Measurements from ENCODE around the gene AOC2.
"Not testable (repeated sequence)": the region's sequence is repeated elsewhere in the genome, so short reads cannot be mapped to it uniquely, and the experiment has no call there.

The AOC2 gene

DNA sequence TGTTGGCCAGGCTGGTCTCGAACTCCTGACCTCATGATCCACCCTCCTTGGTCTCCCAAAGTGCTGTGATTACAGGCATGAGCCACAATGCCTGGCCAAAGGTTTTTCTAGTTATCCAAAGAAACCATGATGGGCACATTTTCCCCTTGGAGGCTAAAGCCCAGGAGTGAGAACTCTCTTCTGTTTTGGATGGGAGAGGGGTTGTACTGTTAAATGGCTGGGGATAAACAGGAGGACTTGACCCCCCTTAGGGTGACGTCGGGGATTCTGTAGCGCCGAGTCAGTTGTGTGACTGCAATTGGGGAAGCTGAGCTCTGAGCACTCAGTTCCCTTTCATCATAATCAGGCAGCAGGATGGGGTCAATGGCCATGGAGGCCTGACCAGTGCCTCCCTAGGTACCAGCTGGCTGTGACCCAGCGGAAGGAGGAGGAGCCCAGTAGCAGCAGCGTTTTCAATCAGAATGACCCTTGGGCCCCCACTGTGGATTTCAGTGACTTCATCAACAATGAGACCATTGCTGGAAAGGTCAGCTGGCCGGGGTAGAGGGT is 10.7 kb downstream of the AOC2 start:
- no peak for DNase-seq

DNA sequence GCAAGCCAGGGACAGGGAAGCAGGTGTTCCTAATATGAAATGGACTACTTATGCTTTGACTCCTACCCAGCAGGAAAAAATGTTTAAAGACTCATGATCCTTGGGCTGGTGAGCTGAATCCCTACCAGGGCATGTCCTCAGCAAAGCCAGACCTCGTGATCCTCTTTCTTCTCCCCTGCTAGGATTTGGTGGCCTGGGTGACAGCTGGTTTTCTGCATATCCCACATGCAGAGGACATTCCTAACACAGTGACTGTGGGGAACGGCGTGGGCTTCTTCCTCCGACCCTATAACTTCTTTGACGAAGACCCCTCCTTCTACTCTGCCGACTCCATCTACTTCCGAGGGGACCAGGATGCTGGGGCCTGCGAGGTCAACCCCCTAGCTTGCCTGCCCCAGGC is 11.7 kb downstream of the AOC2 start:
- not testable (repeated sequence) for DNase-seq

DNA sequence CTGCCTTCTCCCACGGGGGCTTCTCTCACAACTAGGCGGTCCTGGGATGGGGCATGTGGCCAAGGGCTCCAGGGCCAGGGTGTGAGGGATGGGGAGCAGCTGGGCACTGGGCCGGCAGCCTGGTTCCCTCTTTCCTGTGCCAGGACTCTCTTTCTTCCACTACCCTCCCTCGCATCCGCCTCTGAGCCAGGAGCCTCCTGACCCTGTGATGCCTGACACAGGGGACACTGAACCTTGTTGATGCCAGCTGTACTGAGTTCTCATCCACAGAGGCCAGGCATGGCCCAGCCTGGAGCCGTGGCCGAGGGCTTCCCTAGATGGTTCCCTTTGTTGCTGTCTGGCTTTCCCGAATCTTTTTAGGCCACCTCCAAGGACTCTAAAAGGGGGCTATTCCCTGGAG is 12.1 kb downstream of the AOC2 start:
- DNase-seq: not testable (repeated sequence)

DNA sequence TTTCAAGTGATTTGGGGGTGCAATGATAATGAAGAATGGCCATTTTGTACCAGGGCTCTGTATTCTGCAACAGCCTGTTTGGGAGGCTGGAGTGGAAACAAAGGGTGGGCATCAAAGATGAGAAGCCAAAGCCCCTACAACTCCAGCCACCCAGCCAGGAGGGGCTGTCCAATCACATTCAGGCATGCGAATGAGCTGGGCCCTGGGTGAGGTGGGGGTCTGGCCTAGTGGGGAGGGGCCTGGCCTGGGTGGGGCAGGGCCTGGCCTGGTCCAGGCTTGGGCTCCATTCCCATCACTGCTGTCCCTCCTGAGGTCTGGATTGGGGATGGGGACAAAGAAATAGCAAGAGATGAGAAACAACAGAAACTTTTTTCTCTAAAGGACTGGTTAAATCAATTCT is 13.0 kb downstream of the AOC2 start:
- DNase-seq: no peak

DNA sequence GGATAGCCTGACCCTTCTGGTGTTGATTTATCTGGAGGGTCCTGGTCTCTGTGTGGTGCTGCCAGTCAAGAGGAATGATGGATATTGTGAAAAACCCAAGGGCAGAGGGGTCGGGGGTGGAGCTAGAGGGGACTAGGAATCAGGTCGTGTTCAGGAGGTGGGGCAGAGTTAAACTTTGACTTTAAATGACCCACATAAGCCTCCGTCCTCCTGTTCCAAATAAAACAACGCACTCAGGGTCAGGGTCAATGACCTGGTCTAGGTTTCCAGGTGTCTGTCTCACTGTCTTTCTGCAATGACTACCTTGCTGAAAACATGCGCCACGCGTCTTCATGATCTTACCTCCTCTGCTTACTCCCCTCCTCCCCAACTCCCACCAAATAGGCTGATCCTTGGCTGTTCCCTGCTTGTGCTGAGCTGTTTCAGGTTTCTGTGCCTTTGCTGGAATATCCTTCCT is 21.3 kb downstream of the AOC2 start:
- no peak for DNase-seq

DNA sequence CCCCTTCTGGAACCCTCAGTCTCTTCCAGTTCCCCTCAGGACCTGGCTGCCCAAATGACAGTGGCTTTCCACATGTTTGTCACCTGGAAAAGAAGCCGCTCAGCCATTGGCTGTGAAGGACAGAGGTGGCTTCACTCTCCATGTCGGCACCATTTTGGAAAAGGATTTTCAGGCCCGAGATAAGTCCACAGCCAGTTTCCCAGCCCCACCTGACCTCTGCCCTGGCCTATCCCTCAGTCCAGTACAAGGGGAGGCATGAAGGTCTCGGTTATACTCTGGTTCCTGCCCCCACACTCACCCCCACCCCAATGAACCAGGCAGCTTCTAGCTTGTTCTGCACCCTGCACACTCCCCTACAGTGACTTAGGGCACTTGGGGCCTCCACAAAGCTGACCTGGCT is 21.8 kb downstream of the AOC2 start:
- no peak for DNase-seq

DNA sequence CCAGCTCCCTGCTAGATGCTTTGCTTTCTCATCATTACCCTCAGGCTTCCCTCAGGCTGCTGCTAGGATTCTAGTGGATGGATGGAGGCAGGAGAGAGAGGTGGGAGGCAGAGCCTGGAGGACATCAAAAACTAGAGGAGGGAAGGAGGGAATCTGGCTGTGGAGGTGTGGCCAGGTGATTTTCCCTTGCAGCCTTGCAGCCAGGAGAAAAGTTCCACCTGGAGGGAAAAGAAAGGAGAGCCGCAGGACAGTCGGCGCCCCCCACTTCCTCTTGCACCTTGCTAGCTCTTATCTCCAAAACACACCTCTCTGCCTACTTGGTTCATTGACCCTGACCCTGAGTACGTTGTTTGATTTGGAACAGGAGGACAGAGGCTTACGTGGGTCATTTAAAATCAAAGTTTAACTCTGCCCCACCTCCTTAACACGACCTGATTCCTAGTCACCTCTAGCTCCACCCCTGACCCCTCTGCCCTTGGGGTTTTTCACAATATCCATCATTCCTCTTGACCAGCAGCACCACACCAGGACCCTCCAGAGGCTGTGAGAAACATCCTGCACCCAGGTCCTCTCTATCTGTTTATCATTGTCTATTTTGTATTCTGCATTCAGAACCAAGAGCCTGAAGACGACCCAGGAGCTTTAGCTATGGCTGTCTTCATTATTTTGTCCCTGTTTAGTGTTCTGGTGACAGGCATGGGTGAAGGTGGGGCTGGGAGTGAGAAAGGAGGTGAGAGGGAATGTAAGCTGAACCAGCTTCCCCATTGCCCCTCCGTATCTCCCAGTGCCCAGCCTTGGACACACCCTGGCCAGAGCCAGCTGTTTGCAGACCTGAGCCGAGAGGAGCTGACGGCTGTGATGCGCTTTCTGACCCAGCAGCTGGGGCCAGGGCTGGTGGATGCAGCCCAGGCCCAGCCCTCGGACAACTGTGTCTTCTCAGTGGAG is 22.5 kb downstream of the AOC2 start:
- no peak for DNase-seq

DNA sequence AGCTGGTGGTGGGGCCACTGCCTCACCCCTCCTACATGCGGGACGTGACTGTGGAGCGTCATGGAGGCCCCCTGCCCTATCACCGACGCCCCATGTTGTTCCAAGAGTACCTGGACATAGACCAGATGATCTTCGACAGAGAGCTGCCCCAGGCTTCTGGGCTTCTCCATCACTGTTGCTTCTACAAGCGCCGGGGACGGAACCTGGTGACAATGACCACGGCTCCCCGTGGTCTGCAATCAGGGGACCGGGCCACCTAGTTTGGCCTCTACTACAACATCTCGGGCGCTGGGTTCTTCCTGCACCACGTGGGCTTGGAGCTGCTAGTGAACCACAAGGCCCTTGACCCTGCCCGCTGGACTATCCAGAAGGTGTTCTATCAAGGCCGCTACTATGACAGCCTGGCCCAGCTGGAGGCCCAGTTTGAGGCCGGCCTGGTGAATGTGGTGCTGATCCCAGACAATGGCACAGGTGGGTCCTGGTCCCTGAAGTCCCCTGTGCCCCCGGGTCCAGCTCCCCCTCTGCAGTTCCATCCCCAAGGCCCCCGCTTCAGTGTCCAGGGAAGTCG is 23.4 kb downstream of the AOC2 start:
- not testable (repeated sequence) for DNase-seq

DNA sequence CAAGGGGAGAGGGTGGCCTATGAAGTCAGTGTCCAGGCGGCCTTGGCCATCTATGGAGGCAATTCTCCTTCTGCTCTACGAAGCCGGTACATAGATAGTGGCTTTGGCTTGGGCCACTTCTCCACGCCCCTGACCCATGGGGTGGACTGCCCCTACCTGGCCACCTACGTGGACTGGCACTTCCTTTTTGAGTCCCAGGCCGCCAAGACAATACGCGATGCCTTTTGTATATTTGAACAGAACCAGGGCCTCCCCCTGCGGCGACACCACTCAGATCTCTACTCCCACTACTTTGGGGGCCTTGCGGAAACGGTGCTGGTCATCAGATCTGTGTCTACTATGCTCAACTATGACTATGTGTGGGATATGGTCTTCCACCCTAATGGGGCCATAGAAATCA is 24.0 kb downstream of the AOC2 start:
- no peak for DNase-seq

DNA sequence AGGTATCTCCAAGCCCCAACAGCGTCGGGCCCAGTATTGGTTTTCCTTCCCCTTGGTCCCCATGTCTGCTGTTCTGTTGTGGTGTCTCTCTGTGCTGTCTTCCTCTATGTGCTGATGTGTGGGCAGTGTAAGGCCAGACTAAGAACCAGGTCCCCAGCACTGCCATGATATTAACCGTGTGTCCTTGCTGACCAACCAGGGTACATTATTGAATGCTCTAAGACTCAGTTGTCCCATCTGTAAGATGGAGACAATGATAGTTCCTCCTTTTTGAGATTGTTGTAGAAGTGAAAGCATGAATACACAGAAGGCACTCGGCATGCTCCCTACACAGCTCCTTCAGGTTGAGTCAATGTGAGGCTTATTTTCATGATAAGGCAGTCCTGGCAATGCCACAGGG is 27.3 kb downstream of the AOC2 start:
- no peak for DNase-seq

DNA sequence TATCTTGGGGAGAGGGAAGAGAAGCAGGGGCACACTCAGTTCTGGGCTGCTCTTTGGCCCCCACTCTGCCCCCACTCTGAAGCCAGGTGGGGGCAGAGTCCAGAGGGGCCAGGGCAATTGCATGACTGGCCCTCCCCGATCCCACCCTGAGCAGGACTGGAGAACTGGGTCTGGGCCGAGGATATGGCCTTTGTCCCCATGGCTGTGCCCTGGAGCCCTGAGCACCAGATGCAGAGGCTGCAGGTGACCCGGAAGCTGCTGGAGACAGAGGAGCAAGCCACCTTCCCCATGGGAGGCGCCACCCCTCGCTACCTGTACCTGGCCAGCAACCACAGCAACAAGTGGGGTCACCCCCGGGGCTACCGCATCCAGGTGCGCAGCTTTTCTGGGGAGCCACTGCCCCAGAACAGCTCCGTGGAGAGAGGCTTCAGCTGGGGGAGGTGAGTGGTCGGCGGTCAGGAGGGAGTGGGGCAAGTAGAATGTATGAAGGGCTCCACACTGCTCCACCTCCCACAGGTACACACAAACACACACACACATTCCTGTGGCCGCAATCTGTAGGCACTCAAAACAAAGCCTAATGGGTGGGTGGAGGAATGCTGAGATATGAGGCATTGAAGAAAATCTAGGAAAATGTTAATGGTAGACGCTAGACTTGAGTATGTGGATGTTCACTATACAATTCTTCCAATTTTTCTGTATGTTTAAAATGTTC is 28.0 kb downstream of the AOC2 start:
- no peak for DNase-seq

DNA sequence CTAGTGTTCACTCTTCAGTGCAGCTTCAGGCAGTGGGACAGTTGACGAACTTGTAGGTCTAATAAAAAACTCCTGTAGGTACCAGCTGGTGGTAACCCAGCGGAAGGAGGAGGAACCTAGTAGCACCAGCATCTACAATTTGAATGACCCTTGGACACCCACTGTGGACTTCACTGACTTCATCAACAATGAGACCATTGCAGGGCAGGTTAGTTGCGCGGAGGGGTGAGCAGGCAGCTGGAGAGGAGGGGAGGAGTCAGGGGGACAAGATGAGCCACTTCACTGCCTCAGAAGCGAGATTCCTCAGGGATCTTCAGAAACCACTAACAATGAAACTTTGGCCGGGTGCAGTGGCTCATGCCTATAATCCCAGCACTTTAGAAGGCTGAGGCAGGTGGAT is 28.9 kb downstream of the AOC2 start:
- DNase-seq: no peak

DNA sequence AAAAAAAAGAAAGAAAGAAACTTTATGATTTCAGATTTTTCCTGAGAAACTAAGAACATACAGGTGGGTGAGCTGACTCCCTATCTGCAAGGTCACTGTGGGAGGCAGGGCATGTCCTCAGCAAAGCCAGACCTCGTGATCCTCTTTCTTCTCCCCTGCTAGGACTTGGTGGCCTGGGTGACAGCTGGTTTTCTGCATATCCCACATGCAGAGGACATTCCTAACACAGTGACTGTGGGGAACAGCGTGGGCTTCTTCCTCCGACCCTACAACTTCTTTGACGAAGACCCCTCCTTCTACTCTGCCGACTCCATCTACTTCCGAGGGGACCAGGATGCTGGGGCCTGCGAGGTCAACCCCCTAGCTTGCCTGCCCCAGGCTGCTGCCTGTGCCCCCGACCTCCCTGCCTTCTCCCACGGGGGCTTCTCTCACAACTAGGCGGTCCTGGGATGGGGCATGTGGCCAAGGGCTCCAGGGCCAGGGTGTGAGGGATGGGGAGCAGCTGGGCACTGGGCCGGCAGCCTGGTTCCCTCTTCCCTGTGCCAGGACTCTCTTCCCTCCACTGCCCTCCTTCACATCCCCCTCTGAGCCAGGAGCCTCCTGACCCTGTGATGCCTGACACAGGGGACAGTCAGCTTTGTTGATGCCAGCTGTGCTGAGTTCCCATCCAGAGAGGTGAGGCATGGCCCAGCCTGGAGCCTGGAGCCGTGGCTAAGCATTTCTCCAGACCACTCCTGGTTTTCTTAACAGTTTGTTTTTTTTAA is 29.7 kb downstream of the AOC2 start:
- not testable (repeated sequence) for DNase-seq

DNA sequence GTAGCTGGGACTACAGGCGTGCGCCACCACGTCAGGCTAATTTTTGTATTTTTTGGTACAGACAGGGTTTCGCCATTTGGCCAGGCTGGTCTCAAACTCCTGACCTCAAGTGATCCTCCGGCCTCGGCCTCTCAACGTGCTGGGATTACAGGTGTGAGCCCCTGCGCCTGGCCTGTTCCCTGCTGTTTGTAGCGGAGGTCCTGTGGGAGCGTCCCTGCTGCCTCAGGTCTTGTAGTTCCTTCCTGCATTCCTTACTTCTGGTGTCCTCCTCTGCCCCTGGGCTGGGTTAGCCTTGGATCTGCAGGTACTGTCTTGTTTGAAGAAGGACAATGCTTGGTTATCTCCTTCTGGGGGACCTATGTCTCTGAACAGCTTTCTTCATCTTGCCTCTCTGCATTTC is 32.7 kb downstream of the AOC2 start:
- DNase-seq: no peak

DNA sequence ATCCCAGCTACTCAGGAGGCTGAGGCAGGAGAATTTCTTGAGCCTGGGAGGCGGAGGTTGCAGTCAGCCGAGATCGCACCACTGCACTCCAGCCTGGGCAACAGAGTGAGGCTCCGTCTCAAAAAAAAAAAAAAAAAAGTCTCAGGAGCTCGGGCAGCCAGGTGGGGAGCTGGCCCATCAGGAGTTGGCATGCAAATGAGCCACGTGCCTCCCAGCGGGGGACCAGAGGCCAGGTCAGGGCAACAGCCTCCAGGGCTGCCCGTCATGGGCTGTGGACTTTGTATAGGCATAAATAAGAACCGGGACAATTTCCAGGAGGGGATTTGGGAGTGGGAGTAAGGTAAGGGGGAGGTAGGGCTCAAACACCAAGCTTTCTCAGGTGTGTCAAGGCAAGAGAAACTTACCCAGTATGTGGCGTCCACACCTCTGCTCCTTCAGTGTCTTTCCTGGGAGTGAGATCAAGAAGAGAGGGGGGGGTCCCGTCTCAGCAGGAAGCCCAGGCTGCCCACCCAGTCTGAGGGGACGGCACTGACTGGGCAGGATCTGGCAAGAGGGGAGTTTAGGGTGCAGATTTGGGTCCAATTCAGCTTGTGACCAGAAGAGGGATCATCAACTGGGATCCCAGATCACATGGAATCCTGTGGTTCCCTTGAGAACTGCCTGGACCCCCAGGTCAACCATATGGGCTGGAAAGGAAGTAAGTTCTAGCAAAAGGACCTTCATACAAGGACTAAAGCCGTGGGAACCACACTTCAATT is 33.9 kb downstream of the AOC2 start:
- DNase-seq: no peak

DNA sequence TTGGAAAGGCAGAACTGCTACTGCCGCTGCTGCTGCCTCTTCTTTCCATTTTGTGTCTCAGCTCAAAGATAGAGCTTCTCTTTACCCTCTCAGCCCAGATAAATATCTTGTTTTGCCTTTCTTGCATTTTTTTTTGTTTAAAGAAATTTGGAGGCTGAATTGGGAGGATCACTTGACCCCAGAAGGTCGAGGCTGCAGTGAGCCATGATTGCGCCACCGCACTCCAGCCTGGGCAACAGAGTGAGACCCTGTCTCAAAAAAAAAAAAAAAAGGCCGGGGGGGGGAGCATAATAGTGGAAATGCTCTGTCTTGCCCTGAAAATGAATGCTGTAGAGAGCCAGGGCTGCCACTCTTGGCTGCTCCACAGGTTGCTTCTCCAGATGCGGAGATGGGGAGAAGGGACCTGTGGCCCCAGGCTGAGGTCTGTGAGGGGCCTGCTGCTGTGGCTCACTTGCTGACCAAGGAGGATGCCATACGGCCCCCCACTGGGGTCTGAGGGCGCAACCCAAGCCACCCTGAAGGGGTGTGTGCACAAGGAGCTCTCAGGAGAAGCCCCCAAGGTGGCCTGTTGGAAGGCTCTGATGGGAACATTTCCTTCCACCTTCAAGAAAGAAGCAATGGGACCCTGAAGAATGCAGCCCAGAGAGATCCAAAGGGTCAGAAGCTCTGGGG is 34.7 kb downstream of the AOC2 start:
- DNase-seq: no peak

DNA sequence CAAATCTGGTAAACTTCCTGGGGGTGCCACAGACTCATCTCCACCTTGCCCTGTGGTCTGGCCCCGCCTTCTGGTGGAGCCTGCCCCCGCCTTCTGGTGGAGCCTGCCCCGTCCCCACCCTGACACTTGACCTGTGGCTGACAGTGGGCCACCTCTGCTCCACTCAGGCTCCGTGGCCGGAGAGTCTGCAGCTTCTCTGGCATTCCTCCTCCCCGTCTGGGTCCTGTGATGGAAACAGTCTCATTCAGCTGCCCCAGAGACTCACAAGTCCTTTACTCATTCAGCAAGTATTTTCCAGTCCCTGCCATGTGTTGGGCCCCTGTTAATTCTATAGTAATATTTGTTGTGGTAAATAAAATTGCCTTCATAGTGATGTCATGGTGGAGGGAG is 35.2 kb downstream of the AOC2 start:
- DNase-seq: no peak

DNA sequence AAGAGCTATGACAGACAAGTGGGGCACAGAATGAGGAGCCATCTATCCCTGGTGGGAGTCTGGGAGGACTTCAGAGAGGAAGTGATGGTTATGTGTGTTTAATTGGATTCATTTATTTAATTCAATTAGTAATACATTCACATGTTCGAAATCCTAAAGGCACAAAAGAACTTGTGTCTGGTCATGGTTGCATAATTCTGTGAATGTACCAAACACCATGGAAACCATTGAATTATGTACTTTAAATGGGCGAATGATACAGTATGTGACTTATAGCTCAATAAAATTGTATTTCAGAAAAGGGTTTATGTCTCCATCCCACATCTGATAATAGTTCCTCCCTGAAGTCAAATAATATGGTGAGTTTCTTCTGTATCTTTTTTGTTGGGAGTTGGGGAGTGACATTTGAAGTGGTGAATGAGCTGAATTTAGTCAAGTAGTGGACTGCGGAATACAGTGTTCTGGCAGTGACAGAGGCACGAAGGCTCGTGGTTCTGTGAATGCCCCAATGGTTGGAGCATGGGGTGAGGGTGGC is 36.5 kb downstream of the AOC2 start:
- DNase-seq: no peak

DNA sequence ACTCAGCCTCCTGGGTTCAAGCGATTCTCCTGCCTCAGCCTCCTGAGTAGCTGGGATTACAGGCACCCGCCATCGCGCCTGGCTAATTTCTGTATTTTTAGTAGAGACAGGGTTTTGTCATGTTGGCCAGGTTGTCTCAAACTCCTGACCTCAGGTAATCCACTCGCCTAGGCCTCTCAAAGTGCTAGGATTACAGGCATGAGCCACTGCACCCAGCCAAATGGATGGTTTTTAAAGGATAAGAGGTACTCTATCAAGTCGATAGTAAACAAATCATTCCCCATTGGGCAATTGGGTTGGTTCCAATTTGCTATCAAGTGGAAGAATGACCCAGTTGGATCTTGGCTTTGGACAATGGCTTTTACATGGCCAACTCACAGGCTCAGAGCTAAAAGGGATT is 37.3 kb downstream of the AOC2 start:
- DNase-seq: not testable (repeated sequence)

DNA sequence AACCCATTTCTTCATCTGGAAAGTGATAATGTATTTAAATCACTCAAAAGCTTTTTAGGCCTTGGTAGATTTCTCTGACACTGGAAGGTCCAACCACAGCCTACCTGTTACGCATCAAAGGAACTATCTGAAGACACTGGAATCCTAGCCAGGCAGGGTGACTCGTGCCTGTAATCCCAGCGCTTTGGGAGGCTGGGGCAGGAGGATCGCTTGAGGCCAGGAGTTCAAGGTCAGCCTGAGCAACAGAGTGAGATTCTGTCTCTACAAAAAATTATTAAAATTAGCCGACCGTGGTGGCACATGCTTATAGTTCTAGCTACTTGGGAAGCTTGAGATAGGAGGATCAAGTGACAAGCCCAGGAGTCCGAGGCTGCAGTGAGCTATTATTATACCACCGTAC is 37.8 kb downstream of the AOC2 start:
- no peak for DNase-seq

Data from DMS153 (cell line).